ENCODE measurements around the gene LCT. TPM values are rescaled to one million over a fixed set of nuclear protein-coding genes. Genes with fewer than 3 reads are reported as not detected.

The LCT gene
- polyA plus RNA-seq, 1 of the 3 experiments (the other 2 are of a cell fraction): not detected

- Histone ChIP-seq H3K4me1 (ENCODE audit: control insufficient read depth in 1 of 2, insufficient read depth in 2 of 2, low read depth in 1 of 2, low read length in 1 of 2) (no peaks in the 10 kb centered on the region), H3K27ac (ENCODE audit: low read depth in 2 of 2, low read length in 1 of 2) (no peak overlapping the region), H3K36me3 (replicated peaks in 1 of 2; ENCODE audit: control insufficient read depth in 1 of 2, insufficient read depth in 2 of 2, low read length in 1 of 2) (peaks cover 74 to 76% of the 10 kb centered on the region in 2 experiments), H3K4me2 (no peak overlapping the region), H3K9me3 (no peaks in the 10 kb centered on the region), H3K9ac (no peak overlapping the region), H3K4me3 (ENCODE audit: low read depth in 2 of 2, low read length in 1 of 2) (no peak overlapping the region), H2AFZ (ENCODE audit: low read depth) (no peak overlapping the region), H4K20me1 (ENCODE audit: insufficient read depth) (no peaks in the 10 kb centered on the region), H3K27me3 (ENCODE audit: insufficient read depth) (no peaks in the 10 kb centered on the region), H3F3A (replicated peaks; ENCODE audit: insufficient read depth) (peaks cover 17% of the 10 kb centered on the region), H3K79me2 (ENCODE audit: insufficient read depth) (no peaks in the 10 kb centered on the region), H3K9me2 (no peaks in the 10 kb centered on the region)
- TF ChIP-seq JUND (IDR thresholded peaks at IDR 0.05) (no peak), MAX (IDR thresholded peaks at IDR 0.05; ENCODE audit: low read depth) (no peak), REST (IDR thresholded peaks at IDR 0.05; ENCODE audit: low read depth, low read length) (no peak), FOXJ3 (CRISPR knock-in tag; IDR thresholded peaks at IDR 0.05) (no peak), IRF3 (IDR thresholded peaks at IDR 0.05; ENCODE audit: low read depth, low read length) (no peak)
- POLR2A ChIA-PET: interaction anchor here (1.4 kb wide), 1 partner anchor 39 kb away, joined by 4 read pairs; no protein-coding TSS in a partner anchor
- CTCF ChIA-PET: interaction anchor here (7.8 kb wide), 1 partner anchor 14 kb away, joined by 62 read pairs; no protein-coding TSS in a partner anchor
- WGBS (ENCODE audit: low lambda C conversion rate): 85% methylated on average over 3 of the region's 3 CpGs
- no peak for DNase-seq
Measured at GRCh38 chr2:135783439-135783838, 53.5 kb downstream of the LCT start.

GRCh38 chr2:135782231-135782630 is 54.8 kb downstream of the LCT start:
- no peaks in the 10 kb centered on the region for H3K27me3 ChIP-seq (ENCODE audit: insufficient read depth)
- H2AFZ ChIP-seq (ENCODE audit: low read depth): no peak overlapping the region
- H3K4me3 ChIP-seq (ENCODE audit: low read depth in 2 of 2, low read length in 1 of 2): no peak overlapping the region
- ChIA-PET POLR2A (no interaction called here), CTCF (interaction anchor here (1.0 to 7.8 kb wide), 4 partner anchors 13 to 778 kb away, joined by 3 to 62 read pairs (median 4); no protein-coding TSS in a partner anchor)
- WGBS (ENCODE audit: low lambda C conversion rate): 96% methylated on average over 2 of the region's 2 CpGs
- H3K27ac ChIP-seq (ENCODE audit: low read depth in 2 of 2, low read length in 1 of 2): no peak overlapping the region
- H3K4me2 ChIP-seq: no peak overlapping the region
- H3K4me1 ChIP-seq (ENCODE audit: control insufficient read depth in 1 of 2, insufficient read depth in 2 of 2, low read depth in 1 of 2, low read length in 1 of 2): no peaks in the 10 kb centered on the region
- H4K20me1 ChIP-seq (ENCODE audit: insufficient read depth): no peaks in the 10 kb centered on the region
- TF ChIP-seq TAF1 (IDR thresholded peaks at IDR 0.05; ENCODE audit: borderline replicate concordance, low read depth, low read length) (no peak), POLR2AphosphoS5 (IDR thresholded peaks at IDR 0.05; ENCODE audit: low read depth, low read length) (no peak), TCF12 (IDR thresholded peaks at IDR 0.05) (no peak), MEF2A (IDR thresholded peaks at IDR 0.05; ENCODE audit: borderline replicate concordance, low read depth) (no peak), NRF1 (IDR thresholded peaks at IDR 0.05; ENCODE audit: low read depth, low read length) (no peak), NFIC (IDR thresholded peaks at IDR 0.05; ENCODE audit: borderline replicate concordance) (no peak), GABPA (IDR thresholded peaks at IDR 0.05; ENCODE audit: low read depth) (no peak), RFX5 (IDR thresholded peaks at IDR 0.05; ENCODE audit: low read length) (no peak), SMC3 (IDR thresholded peaks at IDR 0.05; ENCODE audit: low read depth, low read length) (no peak), EZH2phosphoT487 (IDR thresholded peaks at IDR 0.05; ENCODE audit: borderline replicate concordance, low read depth) (no peak), CTCF (IDR thresholded peaks at IDR 0.05) (no peak), REST (IDR thresholded peaks at IDR 0.05; ENCODE audit: low read depth, low read length) (no peak), SIN3A (IDR thresholded peaks at IDR 0.05; ENCODE audit: borderline replicate concordance, low read depth, low read length) (no peak), RCOR1 (IDR thresholded peaks at IDR 0.05; ENCODE audit: low read length) (no peak)
- H3K9me2 ChIP-seq: no peaks in the 10 kb centered on the region
- no peak for DNase-seq
- H3K79me2 ChIP-seq (ENCODE audit: insufficient read depth): no peaks in the 10 kb centered on the region
- H3F3A ChIP-seq (replicated peaks; ENCODE audit: insufficient read depth): peaks cover 17% of the 10 kb centered on the region
- no peak overlapping the region for H3K9ac ChIP-seq
- no peaks in the 10 kb centered on the region for H3K9me3 ChIP-seq
- H3K36me3 ChIP-seq (replicated peaks in 1 of 2; ENCODE audit: control insufficient read depth in 1 of 2, insufficient read depth in 2 of 2, low read length in 1 of 2): peaks cover 71 to 77% of the 10 kb centered on the region in 2 experiments

Data from SK-N-SH (cell line).